ENCODE results near the gene LALBA.
"Not testable (repeated sequence)": the region's sequence is repeated elsewhere in the genome, so short reads cannot be mapped to it uniquely, and the experiment has no call there.

Gene LALBA

GRCh38 chr12:48569946-48570345, at the start of gene LALBA:
TSS of gene LALBA (minus strand) at chr12:48570046. CDS start at chr12:48570020, 26 bp downstream.
- no peak for DNase-seq

- peak; percentile 74 for DNase-seq
These were observed 48.7 kb upstream of the LALBA start for GRCh38 chr12:48618541-48618940.

- no peak for DNase-seq
These were observed 45.8 kb upstream of the LALBA start for GRCh38 chr12:48615681-48616080.

- no peak for DNase-seq
These were observed 43.5 kb upstream of the LALBA start for GRCh38 chr12:48613321-48613720.

GRCh38 chr12:48602192-48602989, 32.5 kb upstream of the LALBA start:
- DNase-seq: no peak

- DNase-seq: no peak
These were observed 31.3 kb upstream of the LALBA start for GRCh38 chr12:48601013-48601756.

GRCh38 chr12:48600552-48600951, 30.7 kb upstream of the LALBA start:
- DNase-seq: no peak

GRCh38 chr12:48592591-48593086, 22.8 kb upstream of the LALBA start:
- no peak for DNase-seq

GRCh38 chr12:48586361-48586760, 16.5 kb upstream of the LALBA start:
- no peak for DNase-seq

- no peak for DNase-seq
These were observed 13.9 kb upstream of the LALBA start for GRCh38 chr12:48583728-48584127.

- DNase-seq: no peak
These were observed 11.0 kb upstream of the LALBA start for GRCh38 chr12:48580831-48581230.

GRCh38 chr12:48572326-48572725, 2.5 kb upstream of the LALBA start:
- no peak for DNase-seq

GRCh38 chr12:48567731-48568130, 2.1 kb downstream of the LALBA start:
- no peak for DNase-seq

GRCh38 chr12:48557919-48558318, 11.9 kb downstream of the LALBA start:
- no peak for DNase-seq

- DNase-seq: no peak
These were observed 13.2 kb downstream of the LALBA start for GRCh38 chr12:48556631-48557030.

GRCh38 chr12:48553666-48554343, 16.0 kb downstream of the LALBA start:
- DNase-seq: peak; percentile 48

GRCh38 chr12:48551636-48552035, 18.2 kb downstream of the LALBA start:
- not testable (repeated sequence) for DNase-seq

GRCh38 chr12:48547012-48547411, 22.8 kb downstream of the LALBA start:
- not testable (repeated sequence) for DNase-seq

- DNase-seq: no peak
These were observed 23.9 kb downstream of the LALBA start for GRCh38 chr12:48545833-48546469.

- DNase-seq: peak; percentile 51
These were observed 27.4 kb downstream of the LALBA start for GRCh38 chr12:48542300-48542928.

GRCh38 chr12:48536602-48537001, 33.2 kb downstream of the LALBA start:
- no peak for DNase-seq

GRCh38 chr12:48532601-48533000, 37.2 kb downstream of the LALBA start:
- peak; percentile 4 for DNase-seq
